Gastroesophageal sphincter (tissue), 4 donors: ENCODE data around the gene RYR3. TPM values are rescaled to one million over a fixed set of nuclear protein-coding genes. Genes with fewer than 3 reads are reported as not detected.

Experiments
- ATAC-seq: fragments of 150-250 bp; one replicate; pipeline ENCODE4 v1.9.1; 2016; ENCODE audit warnings: mild to moderate bottlenecking, moderate library complexity
- H3K27ac ChIP-seq, 4 donors: fragments of 200-600 bp; sonication (generic) in 3 of 4; 1 replicate in 3 of 4; 2 replicates in 1 of 4; pipeline ENCODE4 v1.5.1; 2016 to 2019
- H3K27me3 ChIP-seq: fragments of 200-600 bp; sonication (generic); one replicate; pipeline ENCODE4 v1.5.1; 2019
- H3K36me3 ChIP-seq, 2 donors: fragments of 200-600 bp; sonication (generic); one replicate each; pipeline ENCODE4 v1.5.1; 2019; ENCODE audit warnings: control low read depth in 1 of 2
- H3K4me1 ChIP-seq, 3 donors: fragments of 200-600 bp; sonication (generic); 1 replicate in 2 of 3; 2 replicates in 1 of 3; pipeline ENCODE4 v1.5.1; 2016 to 2019; ENCODE audit warnings: control low read depth in 2 of 3
- H3K4me3 ChIP-seq, 2 donors: fragments of 200-600 bp; sonication (generic); one replicate each; pipeline ENCODE4 v1.5.1; 2019; ENCODE audit warnings: mild to moderate bottlenecking in 1 of 2, moderate library complexity in 1 of 2
- H3K9me3 ChIP-seq, 3 donors: fragments of 200-600 bp; sonication (generic); one replicate each; pipeline ENCODE4 v1.5.1; 2017 to 2019; ENCODE audit warnings: control low read depth in 2 of 3
- EP300 ChIP-seq: sonication (generic); formaldehyde crosslinking; IDR thresholded peaks from one replicate; pipeline ENCODE4 v1.6.1; 2017; ENCODE audit warnings: antibody characterized with exemption, mild to moderate bottlenecking
- POLR2A ChIP-seq, 2 donors: fragments of 450-650 bp; IDR thresholded peaks; one replicate each; pipeline ENCODE4 v1.6.1; 2017; ENCODE audit warnings: antibody characterized with exemption in 2 of 2, mild to moderate bottlenecking in 2 of 2, moderate library complexity in 1 of 2
- POLR2AphosphoS5 ChIP-seq: sonication (generic); formaldehyde crosslinking; IDR thresholded peaks from one replicate; pipeline ENCODE4 v1.6.1; 2017; ENCODE audit warnings: antibody characterized with exemption
- WGBS, 2 donors: methylation state at CpG; one replicate each; pipeline ENCODE4 v1.1.5; 2018; ENCODE audit warnings: low coverage in 1 of 2; 5-methylcytosine and 5-hydroxymethylcytosine counted together
- total RNA-seq, 4 donors: library from RNA; depleted of rRNA; stranded (reverse); fragments of >200 nt; gene quantifications; one replicate each; pipeline ENCODE4 v1.1.0, GENCODE V29; 2016
- TF ChIP-seq, protein P1 (sequence below), 4 experiments: fragments of 200-600 bp in 2 of 4; fragments of 450-650 bp in 2 of 4; sonication (generic) in 1 of 4; IDR thresholded peaks; one replicate each; pipeline ENCODE4 v1.5.1; 2017 to 2019; ENCODE audit warnings: antibody characterized with exemption in 4 of 4, mild to moderate bottlenecking in 2 of 4, moderate library complexity in 2 of 4

RYR3 gene
- total RNA-seq, 4 donors from 2014 or later = 3.5 to 10.2 (median 6.2) TPM

DNA sequence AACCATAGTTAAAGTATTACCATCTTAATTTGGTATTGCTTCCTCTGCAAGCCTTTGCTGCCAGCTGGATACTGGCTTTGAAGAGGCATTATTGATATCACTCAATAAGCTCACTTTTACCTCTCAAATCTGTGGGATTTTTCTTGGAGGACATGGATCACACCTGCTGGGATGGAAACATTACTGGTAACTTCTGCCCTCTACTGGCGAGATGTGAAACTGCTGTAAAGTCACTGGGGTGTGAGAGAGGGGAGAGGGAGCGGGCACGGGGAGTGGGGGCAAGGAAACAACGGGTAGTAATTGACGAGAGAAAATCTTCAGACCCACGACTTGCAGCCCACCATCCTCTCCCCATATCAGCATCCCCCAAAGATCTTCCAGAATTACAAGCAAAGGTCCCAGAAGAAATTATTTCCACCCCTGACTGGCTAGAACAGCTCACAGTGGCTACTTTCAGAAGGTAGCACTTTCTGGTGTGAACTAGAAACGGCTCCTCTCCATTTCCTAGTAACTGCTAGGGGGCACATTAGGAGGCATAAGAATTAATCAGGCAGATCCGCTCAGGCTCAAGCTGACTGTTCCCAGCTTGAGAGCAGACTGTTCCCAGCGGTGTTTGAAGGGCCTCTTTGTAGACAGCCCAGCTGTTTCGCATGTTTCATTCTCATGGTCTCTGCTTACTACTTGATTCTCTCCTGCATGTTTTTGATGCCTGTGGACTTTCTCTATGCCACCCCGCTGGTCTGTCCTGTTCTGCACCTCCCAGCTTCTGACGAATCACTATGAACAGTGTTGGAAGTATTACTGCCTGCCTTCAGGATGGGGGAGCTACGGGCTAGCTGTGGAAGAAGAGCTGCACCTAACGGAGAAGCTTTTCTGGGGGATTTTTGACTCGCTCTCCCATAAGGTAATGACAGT lies 427.2 kb downstream of the RYR3 start:
- Histone ChIP-seq H3K4me3 (no peak overlapping the region), H3K36me3 (no peaks in the 10 kb centered on the region), H3K27me3 (no peaks in the 10 kb centered on the region), H3K27ac (no peak overlapping the region), H3K9me3 (no peaks in the 10 kb centered on the region), H3K4me1 (peaks cover 0 to 15% (median 0%) of the 10 kb centered on the region in 3 donors)
- no peak for TF ChIP-seq POLR2A (IDR thresholded peaks at IDR 0.05)
- TF ChIP-seq EP300 = no peak
- TF ChIP-seq, protein P1, sequence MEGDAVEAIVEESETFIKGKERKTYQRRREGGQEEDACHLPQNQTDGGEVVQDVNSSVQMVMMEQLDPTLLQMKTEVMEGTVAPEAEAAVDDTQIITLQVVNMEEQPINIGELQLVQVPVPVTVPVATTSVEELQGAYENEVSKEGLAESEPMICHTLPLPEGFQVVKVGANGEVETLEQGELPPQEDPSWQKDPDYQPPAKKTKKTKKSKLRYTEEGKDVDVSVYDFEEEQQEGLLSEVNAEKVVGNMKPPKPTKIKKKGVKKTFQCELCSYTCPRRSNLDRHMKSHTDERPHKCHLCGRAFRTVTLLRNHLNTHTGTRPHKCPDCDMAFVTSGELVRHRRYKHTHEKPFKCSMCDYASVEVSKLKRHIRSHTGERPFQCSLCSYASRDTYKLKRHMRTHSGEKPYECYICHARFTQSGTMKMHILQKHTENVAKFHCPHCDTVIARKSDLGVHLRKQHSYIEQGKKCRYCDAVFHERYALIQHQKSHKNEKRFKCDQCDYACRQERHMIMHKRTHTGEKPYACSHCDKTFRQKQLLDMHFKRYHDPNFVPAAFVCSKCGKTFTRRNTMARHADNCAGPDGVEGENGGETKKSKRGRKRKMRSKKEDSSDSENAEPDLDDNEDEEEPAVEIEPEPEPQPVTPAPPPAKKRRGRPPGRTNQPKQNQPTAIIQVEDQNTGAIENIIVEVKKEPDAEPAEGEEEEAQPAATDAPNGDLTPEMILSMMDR (IDR thresholded peaks at IDR 0.05) = peak in 3 of 4 experiments; percentile 32 to 74 (median 41)
- 41 to 71% methylated on average over 10 to 11 of the region's 15 CpGs for WGBS, 2 donors
- no peak for ATAC-seq

DNA sequence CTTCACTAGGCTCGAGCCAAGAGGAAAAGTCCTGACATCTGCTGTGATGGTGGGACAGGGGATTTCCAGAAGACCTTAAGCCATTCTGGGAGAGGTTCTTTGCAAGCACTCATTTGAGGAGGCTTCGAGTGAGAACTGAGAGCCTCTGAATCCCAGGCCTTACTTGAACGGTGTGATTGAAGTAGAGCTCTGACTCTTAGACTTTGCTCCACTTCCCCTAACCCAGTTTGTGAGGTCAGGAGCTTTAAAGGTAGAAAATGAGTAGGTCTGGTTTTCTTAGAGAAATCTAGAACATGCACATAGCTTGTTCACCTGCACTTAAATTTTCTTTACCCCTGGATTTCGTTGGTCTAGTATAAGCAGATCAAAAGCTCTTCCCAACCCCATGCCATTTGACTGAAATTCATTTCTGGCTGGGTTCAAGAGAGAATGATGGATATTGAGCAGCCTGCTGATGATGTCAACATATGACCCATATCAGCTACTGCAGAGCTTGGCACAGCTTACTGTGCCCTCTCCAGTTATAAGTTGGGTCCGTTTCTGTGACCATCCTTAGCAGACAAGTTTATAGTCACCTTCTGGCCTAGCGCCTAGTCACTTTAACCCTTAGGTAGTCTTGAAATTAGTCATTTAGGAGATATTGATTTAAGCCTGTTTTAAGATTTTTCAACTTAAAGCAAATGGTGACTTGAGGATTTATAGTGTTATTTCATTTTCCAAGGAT lies 428.3 kb downstream of the RYR3 start:
- H3K27me3 ChIP-seq = no peaks in the 10 kb centered on the region
- no peak for ATAC-seq
- no peak overlapping the region for H3K4me3 ChIP-seq
- no peaks in the 10 kb centered on the region for H3K36me3 ChIP-seq
- H3K9me3 ChIP-seq = no peaks in the 10 kb centered on the region
- WGBS, 2 donors = 69% methylated on average over 6 of the region's 6 CpGs; no CpG with 5 or more reads in 1 of the 2 donors
- H3K27ac ChIP-seq = no peak overlapping the region
- TF ChIP-seq, protein P1 (IDR thresholded peaks at IDR 0.05) = no peak
- TF ChIP-seq POLR2AphosphoS5 = no peak
- no peak for TF ChIP-seq POLR2A (IDR thresholded peaks at IDR 0.05)
- no peak for TF ChIP-seq EP300
- H3K4me1 ChIP-seq = peaks cover 0 to 16% (median 0%) of the 10 kb centered on the region in 3 donors

DNA sequence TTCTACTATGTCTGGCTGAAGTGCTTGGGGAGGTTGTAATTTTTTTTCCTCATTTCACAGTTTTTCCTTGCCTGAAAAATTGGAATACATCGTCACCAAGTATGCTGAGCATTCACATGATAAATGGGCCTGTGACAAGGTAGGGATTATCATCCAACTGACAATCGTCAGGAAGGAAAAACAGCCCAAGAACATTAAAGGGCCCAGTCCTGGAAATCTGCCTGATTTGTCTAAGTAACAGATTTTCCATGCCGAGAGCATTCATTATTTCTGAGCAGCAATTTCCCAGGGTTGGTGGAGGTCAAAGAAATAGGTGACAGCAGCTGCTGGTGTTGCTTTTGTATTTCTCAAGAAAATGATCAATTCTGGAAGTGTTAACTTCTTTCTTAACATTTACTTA lies 431.5 kb downstream of the RYR3 start:
- Histone ChIP-seq H3K4me1 (peaks cover 0 to 16% (median 0%) of the 10 kb centered on the region in 3 donors), H3K9me3 (no peaks in the 10 kb centered on the region), H3K27me3 (no peaks in the 10 kb centered on the region), H3K36me3 (no peaks in the 10 kb centered on the region), H3K4me3 (no peak overlapping the region), H3K27ac (no peak overlapping the region)
- TF ChIP-seq, protein P1 (IDR thresholded peaks at IDR 0.05) = no peak
- peak; percentile 26 for TF ChIP-seq POLR2AphosphoS5
- 13 to 36% methylated on average over 3 of the region's 3 CpGs for WGBS, 2 donors
- ATAC-seq = no peak

DNA sequence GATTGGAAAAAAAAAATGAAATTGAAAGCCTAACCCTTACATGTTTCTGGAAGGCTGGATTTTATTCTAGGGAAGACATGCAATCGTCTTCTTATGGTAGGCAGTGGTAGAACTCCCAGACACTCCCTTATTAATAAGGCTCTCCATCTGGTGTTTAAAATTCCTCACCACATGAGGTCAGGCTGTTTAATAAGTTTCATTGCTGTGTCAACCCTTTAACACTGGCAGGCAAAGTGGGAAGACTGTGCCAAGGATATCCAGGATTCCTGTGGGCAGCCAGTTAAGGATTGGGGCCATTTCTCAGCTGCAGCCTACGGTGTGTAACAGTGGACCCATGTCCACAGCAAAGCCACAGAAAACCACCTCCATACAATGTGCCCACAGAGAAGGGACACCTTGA lies 432.0 kb downstream of the RYR3 start:
- Histone ChIP-seq H3K27me3 (no peaks in the 10 kb centered on the region), H3K4me3 (no peak overlapping the region), H3K4me1 (peaks cover 0 to 16% (median 0%) of the 10 kb centered on the region in 3 donors), H3K36me3 (peaks cover 0 to 1% of the 10 kb centered on the region in 2 donors), H3K9me3 (no peaks in the 10 kb centered on the region), H3K27ac (no peak overlapping the region)
- TF ChIP-seq POLR2AphosphoS5 (peak; percentile 51), EP300 (no peak)
- TF ChIP-seq, protein P1 (IDR thresholded peaks at IDR 0.05) = no peak
- ATAC-seq = peak; percentile 28
- 11 to 22% methylated on average over 1 of the region's 2 CpGs for WGBS, 2 donors
